Activated CD8-positive, alpha-beta memory T cell treated with anti-CD3 and anti-CD28 coated beads for 48 hours (primary cell): Measurements from ENCODE around the gene SLC9A5.
A peak's percentile ranks its signal among the peaks of the same experiment; 100 is the strongest.

Experiments
- DNase-seq, 3 experiments: peaks; one replicate each; pipeline ENCODE4 v3.0.0-alpha.2; 2020; ENCODE audit warnings: low read depth in 2 of 3, low spot score in 2 of 3

SLC9A5 gene

DNA sequence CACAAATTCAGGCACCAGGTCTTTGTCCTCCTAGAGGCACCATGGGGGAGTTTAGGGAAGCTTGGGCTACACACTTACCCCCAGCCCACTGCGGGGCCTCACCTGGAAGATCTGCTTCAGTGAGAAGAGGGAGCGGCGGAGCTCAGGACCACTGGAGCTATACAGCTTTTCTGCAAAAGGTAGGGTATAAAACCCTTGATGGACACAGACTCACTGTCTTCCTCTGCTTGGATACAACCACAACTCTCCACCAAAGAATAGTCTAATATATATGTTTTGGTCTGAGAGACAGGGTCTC, 10.6 kb upstream of the SLC9A5 start:
- no peak for DNase-seq

DNA sequence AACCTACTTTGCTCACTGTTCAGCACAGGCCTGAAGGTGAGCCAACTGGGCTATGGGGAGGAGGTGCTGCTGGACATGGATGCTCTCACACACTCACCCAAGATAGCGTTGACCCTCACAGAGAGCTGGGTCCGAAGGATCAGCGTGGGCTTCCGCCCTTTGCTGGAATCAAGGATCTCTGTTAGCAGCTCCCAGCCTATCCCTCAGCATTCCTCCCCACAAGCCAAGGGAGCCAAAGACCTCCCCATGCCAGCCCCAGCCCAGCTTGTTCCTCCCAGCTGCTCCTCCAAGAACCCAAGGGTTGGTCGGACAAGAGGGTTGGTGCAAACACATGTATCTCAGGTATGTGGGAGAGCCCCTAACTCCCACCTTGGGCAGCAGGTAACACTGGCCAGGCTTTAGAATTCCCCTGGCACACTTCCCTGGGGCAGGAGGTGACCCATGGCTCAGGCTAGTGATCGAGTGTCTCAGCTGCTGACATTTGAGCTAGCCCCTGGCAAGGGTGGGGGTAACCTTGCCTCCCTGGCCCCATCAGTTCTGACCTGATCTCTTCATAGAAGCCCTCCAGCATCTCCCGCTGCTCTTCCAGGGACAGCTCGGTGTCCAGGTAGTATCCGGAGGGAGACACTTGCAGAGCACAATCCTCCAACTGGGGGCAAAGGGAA, 9.8 kb upstream of the SLC9A5 start:
- DNase-seq: no peak

DNA sequence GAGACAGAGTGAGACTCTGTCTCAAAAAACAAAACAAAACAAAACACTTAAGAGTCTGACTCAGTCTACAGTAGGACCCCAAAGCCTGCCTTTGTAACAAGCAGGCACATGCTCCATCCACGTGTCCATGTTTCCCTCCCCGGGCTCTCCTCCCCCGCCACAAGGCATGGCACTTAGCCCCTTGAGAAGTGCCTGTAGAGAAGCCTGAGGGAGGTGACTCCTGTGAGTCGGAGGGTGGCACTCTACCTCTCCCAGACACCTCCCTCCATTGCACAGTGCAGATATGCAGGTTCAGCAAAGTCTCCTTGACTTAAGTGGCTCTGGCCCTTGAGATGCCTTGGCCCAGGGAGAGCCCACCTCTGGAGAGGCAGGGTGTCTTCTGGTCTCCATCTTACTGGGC, 8.3 kb upstream of the SLC9A5 start:
- DNase-seq: no peak

DNA sequence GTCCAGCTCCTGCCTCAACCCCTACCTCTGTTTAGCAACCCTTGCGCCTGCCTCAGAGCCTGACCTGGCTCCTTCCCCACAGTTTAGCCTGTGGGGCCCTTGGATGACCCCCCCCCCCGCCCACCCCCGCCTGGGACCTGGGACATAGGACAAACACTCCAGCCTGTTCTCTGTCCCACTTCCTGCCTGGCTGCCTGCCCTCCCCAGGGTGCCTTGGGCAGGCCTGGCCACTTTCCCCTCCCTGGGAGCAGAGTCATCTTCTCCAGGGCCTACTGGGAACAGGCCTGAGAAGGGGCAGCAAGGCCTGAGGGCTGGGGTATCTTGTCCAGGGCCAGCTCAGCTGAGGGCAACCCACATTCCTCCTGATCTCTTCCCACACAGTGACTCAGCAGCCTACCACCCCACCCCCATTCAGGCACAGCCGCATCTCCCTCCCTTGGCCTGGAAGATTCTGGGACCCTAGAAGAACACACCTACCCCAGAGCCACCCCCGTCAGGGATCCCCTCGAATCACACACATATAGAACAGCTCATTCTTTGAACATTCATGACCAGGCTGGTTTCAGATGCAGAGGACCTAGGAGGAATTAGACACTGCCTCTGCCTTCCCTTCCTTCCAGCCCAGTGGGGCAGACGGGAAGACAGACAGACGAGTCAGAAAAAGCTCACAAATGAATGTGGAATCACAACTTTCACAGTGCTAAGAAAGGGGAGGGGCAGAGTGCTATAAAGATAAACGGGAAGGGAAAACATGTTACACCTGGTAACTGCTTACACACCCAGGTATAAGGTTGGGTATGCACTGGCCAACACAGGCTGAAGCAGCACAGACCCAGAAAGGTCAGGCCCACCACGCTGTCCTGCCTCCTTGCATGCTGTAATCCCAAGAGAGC, 7.5 kb upstream of the SLC9A5 start:
- DNase-seq: no peak

DNA sequence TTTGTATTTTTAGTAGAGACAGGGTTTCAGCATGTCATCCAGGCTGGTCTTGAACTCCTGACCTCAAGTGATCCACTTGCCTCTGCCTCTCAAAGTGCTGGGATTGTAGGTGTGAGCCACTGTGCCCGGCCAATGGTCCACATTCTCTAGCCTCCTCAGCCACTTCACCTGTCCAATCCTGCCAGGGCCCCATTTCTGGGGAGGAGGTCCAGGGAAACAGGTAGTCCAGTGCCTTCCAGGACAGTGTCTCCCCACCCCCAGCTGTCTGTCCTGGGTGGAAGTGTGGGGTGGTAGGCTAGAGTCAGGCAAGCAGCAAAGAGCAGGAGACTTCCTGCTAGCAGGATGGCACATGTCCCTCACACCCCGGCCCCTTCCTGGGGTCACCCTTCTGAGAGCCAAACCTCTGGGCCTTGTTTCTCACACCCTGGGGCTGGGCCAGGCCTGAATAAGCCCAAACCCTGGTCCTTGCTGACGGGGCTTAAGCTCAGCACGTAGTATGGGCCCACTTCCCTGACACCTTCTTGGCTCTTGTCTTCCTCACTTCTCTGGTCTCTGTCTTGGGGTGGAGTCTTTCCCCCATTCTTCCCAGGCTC, 6.5 kb upstream of the SLC9A5 start:
- no peak for DNase-seq

DNA sequence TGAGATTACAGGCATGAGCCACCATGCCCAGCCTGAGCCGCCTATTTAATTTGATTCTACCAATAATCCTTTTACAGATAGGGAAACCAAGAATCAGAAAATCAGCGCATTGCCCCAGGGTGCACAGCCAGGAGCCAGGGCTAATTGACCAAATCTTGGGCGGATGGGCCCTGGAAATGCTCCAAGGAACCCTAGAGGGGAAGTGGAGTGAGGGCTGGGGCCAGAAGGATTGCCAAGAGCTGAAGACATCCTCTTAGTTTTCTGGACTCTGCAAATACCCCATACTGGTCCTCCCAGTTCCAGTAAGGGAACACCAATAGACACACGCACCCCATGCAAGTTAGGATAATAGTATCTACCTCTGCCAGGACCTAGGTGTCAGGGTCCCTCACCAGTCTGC, 5.3 kb upstream of the SLC9A5 start:
- no peak for DNase-seq

DNA sequence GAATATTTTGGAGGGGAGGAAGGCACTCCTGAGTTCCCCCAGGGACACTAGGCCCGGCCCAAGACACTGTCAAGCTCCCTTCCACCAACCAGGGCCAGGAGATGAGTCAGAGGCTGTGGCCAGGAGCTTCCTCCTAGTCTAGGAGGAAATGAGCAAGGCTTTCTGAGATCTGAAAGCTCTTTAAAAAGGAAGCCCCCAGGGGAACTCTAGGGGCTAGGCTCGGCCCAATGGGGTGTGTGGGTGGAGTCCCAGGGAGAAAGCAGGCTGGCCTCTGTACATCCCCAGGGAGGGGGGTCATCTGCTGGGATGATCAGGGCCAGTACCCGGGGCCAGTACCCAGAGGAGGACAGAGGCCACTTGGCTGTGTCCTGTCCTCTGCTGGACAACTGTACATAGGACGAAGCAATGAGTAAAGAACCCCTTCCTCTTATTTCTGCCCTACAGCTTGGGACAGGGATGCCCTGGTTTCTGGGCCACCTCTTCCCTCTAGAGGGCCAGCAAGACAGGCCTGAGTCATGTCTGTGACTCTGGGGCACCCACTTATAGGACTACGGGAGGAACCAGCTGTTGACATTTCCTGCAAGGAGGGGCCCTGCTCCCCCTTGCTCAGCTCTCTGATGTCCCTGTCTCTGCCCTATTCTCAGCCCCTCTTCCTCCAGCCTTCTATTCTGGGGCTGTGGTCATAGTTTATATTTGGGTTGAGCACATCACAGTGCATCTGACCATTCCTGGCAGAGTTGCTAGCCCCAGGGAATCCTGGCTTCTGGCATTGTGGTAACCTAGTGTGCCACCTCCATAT, 4.2 kb upstream of the SLC9A5 start:
- peak in 2 of 3 experiments; percentile 44 to 72 for DNase-seq

DNA sequence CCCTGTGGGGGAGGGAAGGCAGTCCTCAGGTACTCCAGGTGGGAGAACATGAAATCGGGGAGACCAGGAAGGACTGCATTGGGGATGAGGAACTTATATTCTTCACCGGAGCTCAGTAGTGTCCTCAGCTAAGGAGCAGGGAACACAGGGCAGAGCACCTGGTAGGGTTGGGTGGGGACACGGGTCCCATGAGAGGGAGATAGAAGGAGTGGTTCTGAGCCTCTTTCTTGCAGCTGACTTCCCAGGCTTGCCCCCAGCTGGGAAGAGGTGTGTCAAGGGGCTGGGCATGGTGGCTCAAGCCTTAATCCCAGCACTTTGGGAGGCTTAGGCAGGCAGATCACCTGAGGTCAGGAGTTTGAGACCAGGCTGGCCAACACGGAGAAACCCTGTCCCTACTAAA, 3.6 kb upstream of the SLC9A5 start:
- DNase-seq: no peak

DNA sequence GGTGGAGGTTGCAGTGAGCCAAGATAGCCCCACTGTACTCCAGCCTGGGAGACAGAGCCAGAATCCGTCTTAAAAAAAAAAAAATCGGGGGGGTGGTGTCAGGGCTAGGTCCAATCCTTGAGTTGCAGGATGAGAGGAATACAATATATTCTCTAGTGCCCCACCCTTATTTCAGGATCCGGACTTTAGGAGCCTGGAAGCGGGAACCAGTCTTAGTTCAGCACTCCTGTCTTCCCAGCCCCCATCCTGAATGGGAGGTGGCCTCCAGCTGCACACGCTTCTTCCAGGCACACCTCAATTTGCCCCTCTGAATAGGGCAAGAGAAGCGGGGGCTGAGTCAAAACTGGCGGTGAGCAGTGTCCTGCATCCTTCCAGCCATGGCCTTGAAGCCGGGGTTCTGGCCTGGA, 3.1 kb upstream of the SLC9A5 start:
- DNase-seq: no peak

DNA sequence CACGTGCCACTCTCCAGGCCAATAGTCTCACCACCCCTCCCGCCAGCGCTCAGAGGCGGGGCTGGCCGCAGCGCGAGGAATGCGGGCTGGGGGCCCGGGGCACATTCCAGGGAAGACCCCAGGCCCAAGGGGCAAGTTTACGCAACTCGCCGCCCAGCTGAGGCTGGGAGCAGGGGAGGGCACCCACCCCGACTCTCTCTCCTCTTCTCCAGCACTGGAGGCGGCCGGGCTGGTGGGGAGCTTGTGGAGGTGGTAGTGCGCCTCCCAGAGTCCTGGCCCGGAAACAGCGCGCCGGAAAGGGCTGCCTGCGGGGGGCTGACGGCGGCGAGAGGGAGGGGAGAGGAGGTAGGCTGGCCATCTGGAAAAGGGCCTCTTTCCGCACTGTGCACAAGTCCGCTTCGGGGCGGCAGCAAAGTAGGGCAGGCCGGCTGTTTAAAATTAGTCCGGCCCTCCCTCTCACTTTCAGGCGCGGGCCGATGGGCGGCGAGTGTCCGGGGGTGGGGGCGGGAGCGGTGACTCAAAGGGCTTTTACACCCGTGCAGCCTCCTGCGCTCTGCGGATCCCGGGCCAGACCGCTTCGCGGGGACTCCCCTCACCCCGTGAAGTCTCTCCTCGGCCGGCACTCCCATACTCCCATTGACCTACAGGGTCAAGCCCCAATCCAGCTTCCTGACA, 2.6 kb upstream of the SLC9A5 start:
- peak in 2 of 3 experiments; percentile 49 to 50 for DNase-seq

DNA sequence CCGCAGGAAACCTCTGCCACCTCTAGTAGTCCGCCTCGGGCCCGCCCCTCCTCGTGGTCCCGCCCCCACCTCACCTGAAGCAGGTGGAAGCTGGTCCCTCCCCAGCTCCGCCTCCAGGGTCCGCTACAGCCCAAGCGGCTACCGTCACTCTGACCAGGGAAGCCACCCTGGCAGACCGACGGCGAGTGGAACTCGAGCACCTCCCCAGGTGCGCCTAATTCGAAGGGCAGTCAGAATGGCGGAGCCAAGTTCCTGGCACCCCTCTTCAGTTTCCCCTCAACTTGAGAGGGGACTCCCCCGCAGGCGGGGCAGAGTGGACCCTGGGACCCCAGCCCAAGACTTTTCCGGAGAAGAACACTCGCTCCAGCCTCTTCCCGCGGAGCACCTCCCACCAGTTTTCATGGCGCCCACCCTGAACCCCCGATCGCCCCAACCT, 2.0 kb upstream of the SLC9A5 start:
- DNase-seq: peak in 1 of 3 experiments; percentile 48

DNA sequence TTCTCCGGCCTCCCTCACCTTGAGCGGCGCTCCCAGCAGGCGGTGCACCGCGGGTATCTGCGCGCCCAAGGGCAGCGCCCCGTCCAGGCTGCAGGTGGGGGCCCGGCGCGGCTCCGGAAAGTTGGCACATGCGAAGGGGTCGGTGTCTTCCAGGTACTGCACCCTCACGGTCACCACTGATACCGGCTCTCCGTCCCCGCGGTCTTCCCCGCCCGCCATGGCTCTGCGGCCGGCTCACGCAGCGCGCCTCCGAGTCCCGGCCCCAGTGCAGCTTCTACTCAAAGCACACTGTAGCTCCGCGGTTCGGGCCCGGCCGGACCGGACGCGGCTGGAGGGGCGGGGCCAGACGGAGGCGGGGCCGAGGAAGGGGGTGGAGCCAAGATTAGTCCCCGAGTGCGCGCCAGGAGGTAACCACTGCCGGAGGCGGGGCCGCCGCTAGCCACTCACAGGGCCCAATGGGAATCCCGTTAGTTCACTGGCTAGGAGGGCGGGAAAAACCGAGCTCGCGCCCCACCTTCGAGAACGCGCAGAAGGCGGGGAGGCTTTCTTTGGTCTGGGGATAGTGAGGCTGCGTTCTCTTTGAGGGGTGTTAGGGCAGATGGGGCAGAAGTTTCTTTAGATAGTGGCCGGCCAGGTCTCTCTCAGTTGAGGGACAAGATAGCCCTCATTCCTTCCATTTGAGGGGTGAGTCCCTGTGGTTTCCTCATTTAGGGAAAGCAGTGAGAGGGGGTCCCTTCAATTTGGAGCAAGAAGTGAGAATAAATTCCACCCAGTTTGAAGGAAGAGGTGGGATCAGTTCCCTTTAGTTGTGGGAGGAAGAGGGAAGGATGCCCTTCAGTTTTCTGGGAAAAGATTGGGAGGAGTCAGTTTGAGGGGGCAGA, 1.3 kb upstream of the SLC9A5 start, which contains the start of gene FHOD1:
Gene FHOD1, minus strand, starts transcription at position 290 of the 881 bp plus-strand sequence. Its CDS starts 71 bp downstream, at position 219.
- DNase-seq: peak; percentile 94 to 98 (median 97)

DNA sequence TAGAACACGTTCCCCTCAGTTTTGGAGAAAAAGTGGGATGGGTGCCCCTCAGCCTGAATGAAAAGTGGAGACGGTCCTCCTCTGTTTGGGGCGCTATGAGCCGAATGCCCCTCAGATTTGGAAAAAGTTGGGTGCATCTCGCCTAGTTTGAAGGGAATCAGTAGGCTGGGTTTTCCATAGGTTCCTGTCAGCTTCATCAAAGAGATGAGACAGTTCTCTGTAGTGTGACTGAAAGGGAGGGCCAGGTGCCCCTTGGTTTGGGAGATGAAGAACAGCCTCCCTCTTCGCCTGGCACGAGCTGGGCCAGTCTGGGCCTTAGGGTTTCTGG, 742 bp upstream of the SLC9A5 start:
- no peak for DNase-seq

DNA sequence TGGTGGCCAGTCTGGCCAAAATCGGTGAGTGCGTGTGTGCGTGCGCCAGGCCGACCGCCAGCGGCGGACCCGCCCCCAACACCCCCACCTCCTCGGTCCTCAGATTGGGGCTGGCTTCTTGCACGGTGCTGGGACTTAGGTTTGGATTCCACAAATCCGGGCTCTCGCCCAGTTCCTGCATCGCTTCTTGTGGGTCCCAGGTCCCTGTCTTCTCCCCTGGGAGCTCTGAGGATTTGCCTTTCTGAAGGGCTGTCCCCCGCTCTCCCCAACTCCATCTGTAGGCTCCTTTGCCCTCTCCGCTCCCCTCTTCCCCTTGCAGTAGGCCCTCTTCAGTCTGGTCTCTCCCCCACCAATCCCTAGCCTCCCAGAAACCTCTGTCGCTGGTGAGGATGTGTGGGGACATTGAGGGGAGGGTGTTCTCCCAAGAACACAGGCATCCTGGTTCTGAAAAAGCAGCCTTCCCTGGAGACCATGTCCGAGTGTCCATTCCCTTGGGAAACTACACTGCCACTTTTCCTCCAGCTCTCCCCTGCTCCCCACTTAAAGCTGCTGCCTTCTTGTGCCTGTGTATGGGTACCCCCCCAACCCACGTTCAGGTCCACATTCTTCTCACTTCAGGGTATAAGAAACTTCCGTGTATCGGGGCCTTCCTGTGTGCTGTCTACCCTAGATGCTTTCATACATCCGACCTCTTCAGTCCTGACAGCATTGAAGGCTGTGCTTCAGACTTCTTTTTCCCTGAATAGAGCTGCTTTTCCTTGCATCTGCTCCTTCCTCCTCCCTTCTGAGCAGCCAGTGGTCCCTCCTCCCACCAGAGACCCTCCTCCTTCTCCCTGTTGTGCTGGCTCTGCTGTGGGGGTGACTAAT, 632 bp downstream of the SLC9A5 start:
- no peak for DNase-seq

DNA sequence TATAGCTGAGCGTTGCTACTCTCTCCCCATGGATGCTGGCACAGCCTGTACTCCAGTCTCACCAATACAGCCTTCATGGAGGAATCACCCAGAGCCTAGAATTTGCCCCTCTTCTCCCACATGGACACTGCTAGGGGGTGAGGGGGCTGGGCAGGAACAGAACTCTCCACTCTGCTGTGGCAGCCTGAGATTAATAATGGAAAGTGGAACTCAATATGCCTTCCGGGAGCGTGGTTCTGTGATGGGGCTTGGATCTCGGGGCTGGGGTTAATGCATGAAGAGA, 1.2 kb downstream of the SLC9A5 start:
- DNase-seq: no peak

DNA sequence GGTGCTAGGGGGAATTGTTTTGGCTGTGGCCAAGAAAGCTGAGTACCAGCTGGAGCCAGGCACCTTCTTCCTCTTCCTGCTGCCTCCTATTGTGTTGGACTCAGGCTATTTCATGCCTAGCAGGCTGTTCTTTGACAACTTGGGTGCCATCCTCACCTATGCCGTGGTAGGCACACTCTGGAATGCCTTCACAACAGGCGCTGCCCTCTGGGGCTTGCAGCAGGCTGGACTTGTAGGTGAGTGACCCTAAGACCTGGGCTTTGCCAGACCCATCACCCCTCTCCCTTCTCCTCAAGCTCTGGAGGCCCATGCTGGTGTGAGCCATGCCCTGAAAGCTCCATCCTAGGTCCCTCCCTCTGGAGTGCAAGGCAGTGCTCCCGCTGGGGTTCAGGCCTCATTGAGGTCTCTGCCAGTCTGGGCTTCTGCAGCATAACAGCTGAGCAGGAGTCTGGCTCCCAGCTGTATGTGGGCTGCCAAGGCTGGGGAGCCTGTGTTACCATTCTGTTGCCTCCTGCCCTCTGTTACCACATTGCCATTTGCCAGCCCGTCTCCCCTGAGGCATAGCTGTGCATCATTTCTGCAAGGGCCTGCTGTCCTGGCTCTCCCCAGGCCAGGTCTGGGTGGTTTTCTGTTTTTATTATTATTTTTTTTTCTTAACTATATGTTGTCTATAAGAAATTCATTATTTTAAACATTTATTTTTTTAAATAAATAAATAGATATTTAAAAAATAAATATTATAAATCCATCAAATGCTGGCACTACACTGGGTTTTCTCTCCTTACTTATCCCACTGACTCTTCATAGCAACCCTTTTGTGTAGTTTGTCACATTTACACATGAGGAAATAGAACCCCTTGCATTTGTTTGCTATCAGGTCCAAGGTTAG, 4.1 kb downstream of the SLC9A5 start:
- no peak for DNase-seq

DNA sequence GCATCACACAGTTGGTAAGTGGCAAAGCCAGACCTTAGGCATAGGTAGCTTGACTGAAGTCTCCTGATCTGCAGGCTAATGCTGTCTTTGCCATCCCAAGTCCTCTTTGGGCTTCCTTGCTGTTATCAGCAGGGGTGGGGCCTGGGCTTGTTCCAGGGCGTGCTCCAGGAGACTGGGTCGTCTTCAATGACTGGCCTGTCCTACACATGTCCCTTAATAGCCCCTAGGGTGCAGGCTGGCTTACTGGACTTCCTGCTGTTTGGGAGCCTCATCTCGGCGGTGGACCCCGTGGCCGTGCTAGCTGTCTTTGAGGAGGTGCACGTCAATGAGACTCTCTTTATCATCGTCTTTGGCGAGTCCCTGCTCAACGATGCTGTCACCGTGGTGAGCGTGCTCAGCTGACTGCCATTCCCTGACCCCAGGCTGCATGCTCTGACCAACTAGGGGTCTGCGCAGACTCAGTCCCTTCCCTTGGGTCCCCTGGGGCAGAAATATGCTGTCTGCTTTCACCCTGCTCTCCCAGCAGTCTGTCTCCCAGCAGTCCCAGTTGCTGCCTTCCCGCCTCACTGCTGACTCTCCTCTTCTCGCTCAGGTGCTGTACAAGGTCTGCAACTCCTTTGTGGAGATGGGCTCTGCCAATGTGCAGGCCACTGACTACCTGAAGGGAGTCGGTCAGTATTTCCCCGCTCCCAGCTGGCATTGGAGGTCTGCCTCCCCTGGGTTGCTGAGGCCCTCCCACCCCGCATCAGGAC, 6.2 kb downstream of the SLC9A5 start:
- no peak for DNase-seq
